Measurements from ENCODE around the gene ROR2.
"Not testable (repeated sequence)": the region's sequence is repeated elsewhere in the genome, so short reads cannot be mapped to it uniquely, and the experiment has no call there.

- not testable (repeated sequence) for TF ChIP-seq EP300 (IDR thresholded peaks at IDR 0.05)
- TF ChIP-seq, protein P1, sequence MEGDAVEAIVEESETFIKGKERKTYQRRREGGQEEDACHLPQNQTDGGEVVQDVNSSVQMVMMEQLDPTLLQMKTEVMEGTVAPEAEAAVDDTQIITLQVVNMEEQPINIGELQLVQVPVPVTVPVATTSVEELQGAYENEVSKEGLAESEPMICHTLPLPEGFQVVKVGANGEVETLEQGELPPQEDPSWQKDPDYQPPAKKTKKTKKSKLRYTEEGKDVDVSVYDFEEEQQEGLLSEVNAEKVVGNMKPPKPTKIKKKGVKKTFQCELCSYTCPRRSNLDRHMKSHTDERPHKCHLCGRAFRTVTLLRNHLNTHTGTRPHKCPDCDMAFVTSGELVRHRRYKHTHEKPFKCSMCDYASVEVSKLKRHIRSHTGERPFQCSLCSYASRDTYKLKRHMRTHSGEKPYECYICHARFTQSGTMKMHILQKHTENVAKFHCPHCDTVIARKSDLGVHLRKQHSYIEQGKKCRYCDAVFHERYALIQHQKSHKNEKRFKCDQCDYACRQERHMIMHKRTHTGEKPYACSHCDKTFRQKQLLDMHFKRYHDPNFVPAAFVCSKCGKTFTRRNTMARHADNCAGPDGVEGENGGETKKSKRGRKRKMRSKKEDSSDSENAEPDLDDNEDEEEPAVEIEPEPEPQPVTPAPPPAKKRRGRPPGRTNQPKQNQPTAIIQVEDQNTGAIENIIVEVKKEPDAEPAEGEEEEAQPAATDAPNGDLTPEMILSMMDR (IDR thresholded peaks at IDR 0.05), result not testable (repeated sequence)
Observed at GRCh38 chr9:91975254-91975653, 25.2 kb upstream of the ROR2 start.
